NB4 (cell line): ENCODE data around the gene INTS6.

ENCODE experiments used
- DNase-seq: peaks from one replicate; pipeline ENCODE4 v3.0.0; 2010; ENCODE audit warnings: low read depth
- H3K4me3 ChIP-seq: one replicate; pipeline ENCODE4 v1.5.1; 2011; ENCODE audit warnings: mild to moderate bottlenecking, low read depth, low read length, moderate library complexity
- MYC ChIP-seq: IDR thresholded peaks from 2 replicates; pipeline ENCODE4 v1.6.1; 2011; ENCODE audit warnings: low read depth, low read length
- POLR2A ChIP-seq: IDR thresholded peaks from 2 replicates; pipeline ENCODE4 v1.6.1; 2011; ENCODE audit warnings: mild to moderate bottlenecking; ENCODE audit not compliant: insufficient read length; ENCODE audit errors: extremely low read depth
- TF ChIP-seq, protein P1 (sequence below): IDR thresholded peaks from 2 replicates; pipeline ENCODE4 v1.6.1; 2011; ENCODE audit warnings: low read depth, low read length
- TF ChIP-seq, protein P2 (sequence below): IDR thresholded peaks from one replicate; pipeline ENCODE4 v1.5.1; 2012; ENCODE audit warnings: low read depth, low read length

The INTS6 gene

DNA sequence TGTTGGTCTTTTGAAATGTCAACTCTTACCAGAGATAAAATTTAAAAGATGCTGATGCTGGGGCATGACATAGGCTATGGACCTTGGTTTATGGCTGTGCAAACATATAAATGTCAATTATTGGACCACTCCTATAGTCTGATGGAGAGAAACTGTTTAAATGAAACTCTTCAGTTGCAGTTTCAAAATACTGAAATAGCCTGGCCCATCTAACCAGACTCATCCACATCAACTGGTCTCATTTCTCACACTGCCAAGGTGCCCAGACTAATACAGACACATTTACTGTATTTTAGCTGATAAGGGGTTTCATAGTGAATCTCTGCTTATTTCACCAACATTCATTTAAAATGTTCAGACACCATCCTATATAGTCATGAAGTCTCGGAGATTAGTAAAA lies 93.5 kb downstream of the INTS6 start:
- no peak for DNase-seq
- H3K4me3 ChIP-seq: no peak overlapping the region
- TF ChIP-seq MYC (no peak), POLR2A (no peak)
- TF ChIP-seq, protein P1, sequence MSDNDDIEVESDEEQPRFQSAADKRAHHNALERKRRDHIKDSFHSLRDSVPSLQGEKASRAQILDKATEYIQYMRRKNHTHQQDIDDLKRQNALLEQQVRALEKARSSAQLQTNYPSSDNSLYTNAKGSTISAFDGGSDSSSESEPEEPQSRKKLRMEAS: no peak
- TF ChIP-seq, protein P2, sequence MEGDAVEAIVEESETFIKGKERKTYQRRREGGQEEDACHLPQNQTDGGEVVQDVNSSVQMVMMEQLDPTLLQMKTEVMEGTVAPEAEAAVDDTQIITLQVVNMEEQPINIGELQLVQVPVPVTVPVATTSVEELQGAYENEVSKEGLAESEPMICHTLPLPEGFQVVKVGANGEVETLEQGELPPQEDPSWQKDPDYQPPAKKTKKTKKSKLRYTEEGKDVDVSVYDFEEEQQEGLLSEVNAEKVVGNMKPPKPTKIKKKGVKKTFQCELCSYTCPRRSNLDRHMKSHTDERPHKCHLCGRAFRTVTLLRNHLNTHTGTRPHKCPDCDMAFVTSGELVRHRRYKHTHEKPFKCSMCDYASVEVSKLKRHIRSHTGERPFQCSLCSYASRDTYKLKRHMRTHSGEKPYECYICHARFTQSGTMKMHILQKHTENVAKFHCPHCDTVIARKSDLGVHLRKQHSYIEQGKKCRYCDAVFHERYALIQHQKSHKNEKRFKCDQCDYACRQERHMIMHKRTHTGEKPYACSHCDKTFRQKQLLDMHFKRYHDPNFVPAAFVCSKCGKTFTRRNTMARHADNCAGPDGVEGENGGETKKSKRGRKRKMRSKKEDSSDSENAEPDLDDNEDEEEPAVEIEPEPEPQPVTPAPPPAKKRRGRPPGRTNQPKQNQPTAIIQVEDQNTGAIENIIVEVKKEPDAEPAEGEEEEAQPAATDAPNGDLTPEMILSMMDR: no peak

DNA sequence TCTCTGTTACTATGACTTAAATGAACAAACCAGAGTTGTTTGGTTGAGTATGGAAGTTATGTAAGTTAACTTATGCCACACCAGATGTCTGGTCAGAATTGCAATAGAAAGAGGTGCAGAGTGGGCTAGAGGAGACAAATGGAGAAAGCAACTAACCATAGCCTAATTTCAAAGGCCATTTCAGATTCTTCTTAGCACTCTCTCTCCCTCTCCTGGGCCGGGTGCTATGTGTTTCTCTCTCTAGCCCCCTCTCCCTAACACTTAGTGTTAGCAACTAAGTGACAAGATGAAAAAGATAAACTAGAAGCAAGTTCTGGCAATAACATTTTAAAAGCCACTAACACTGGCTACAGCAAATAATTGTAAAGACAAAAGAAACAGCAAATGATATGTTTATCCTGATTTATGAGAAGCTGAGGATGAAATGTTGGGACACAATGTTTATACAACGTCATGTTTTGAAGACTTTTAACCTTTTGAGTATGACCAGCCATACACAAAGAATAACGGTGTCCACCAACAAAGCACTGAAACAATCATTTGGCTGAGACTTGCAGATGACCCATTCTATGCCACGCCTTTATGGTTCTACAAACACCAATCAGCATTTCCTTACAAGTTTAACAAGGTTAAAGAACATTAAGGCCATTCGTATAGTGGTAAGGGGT lies 94.8 kb downstream of the INTS6 start:
- TF ChIP-seq MYC: no peak
- TF ChIP-seq POLR2A: no peak
- DNase-seq: no peak
- no peak overlapping the region for H3K4me3 ChIP-seq

DNA sequence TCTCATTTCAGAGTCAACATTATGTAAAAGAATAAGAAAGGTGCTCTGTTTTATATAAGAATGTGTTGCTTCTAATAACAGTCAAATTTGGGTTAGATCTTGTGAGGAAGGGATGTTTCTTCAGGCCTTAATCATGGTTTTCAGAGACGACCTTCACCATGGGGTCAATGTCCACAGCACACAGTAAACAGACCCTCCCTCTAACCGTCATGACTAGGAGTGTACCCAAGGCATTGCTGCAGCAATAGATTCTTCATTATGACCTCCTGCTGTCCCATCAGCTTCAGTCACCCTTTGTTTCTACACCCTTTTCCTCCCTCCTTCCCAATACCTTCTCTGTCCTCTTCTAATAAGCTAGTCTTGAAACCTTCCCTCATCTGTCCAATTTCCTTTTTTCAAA lies 97.6 kb downstream of the INTS6 start:
- no peak for DNase-seq
- no peak overlapping the region for H3K4me3 ChIP-seq
- TF ChIP-seq MYC: no peak
- no peak for TF ChIP-seq POLR2A
- TF ChIP-seq, protein P1: no peak
- TF ChIP-seq, protein P2: no peak

DNA sequence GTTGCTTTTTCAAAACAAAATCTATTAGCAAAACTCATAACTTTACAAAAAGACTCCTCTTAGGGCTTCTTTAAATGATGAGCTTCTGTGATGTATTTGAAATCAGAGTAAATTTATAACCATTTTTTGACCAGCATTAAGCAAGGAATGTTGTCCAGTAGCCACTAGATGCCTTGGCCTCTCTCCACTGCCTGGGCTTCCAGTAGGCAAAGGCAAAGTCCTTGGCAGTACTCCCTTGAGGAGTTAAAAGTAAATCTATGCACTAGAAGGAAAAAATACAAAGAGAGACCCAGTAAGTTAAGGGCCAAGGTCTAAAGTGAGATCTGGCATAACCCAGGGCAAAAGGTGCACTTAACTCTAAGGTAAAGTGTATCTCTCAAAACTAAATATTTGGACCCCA lies 103.8 kb downstream of the INTS6 start:
- H3K4me3 ChIP-seq: no peak overlapping the region
- TF ChIP-seq, protein P1: no peak
- TF ChIP-seq MYC (no peak), POLR2A (no peak)
- TF ChIP-seq, protein P2: no peak
- no peak for DNase-seq

DNA sequence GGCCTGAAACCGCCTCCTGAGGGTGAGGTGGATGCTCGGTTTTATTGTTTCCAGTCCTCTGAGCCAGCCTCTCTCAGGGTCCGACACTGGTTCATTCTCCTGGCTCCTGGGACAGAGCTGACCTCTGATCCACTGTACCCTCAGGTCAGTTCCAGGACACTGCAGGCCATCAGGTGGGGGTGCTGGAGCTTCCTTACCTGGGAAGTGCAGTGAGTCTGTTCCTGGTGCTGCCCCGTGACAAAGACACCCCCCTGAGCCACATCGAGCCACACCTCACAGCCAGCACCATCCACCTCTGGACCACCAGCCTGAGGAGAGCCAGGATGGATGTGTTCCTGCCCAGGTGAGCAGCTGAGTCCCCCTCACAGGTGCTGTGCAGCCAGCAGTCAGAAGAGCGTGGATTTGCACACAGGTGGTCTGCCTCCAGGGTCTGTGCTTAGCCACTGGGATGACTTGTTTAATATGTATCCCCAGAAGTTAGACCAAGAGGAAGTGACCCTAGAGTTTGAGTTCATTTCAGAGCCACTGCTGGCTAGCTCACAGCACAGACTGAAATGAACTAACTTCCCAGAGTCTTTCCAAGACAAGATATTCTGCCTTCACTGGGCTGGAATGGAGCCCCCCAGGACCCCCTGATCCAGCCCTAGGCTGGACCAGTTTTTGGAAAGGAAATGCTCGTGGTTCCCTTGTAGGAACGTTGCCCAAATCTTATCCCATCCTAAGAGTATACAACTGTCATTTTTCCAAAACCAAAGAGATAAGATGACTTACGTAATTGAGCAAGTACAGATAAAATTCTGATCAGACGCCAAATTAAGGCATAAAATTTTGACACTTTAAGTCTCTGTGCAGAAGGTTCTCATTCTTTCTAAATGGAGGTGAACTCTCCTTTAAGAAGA lies 104.5 kb downstream of the INTS6 start:
- TF ChIP-seq POLR2A (no peak), MYC (no peak)
- TF ChIP-seq, protein P2: no peak
- TF ChIP-seq, protein P1: no peak

DNA sequence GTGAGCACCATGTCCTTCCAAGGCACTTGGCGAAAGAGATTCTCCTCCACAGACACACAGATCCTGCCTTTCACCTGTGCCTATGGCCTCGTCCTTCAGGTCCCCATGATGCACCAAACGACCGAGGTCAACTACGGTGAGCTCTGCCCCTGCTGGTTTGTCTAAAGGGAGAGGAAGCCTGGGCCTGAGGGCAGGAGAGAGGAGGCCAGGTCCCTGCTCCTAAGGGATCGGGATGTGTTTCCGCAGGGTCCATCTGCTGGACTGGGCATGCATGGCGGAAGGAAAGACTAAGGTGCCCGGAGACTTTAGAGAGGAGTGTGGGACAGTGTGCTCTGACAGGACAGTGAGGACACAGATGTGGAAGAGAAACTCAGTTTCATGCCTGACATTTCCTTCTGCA lies 105.7 kb downstream of the INTS6 start:
- no peak for DNase-seq
- H3K4me3 ChIP-seq: no peak overlapping the region
- TF ChIP-seq, protein P1: no peak

More for the DNA sequence above, 104.5 kb downstream of the INTS6 start:
- H3K4me3 ChIP-seq: no peak overlapping the region
- DNase-seq: no peak
